Measurements from ENCODE around the gene ACTRT2. TPM values are rescaled to one million over a fixed set of nuclear protein-coding genes. Genes with fewer than 3 reads are reported as not detected.

ACTRT2 gene
- total and polyA plus RNA-seq, 2 donors (not counting 1 experiment from before 2014, with no cell fraction given), result not detected

DNA sequence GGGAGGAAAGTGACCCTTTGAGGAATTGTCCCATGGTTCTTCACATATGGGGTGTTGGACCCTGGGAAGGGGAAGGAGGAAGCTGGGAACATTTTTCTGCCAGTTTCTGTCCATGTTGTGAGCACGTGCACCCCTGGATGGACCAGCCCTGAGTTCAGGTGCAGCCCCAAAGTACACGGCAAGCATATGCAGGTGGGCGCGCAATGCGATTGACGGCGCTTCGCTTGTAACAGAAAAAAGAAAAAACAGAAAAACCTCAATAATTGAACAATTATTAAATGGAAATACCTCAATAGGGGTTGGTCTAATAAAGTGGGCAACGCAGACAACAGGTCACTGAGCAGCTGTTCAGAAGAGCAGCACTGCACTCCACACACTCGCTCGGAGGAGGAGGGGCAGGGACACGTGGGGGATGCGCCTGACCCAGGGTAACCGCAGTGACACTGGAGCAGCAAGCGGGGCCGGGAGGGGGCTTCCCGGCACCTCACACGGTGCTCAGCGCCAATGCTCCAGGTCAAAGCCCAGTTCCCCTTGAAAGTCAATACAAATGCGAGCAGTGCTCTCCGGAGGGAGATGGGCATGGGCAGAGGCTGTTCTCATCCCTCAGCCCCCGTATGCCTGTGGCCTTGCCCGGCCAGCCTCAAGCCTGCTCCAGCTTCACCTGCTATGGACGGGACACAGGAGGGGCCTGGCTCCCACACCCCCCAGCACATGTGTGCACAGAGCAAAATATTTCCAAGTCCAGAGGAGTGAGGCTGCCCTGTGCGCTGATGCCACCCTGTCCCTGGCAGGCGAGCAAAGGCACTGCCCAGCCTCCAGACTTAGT is 6.6 kb upstream of the ACTRT2 start:
- no peak overlapping the region for H3K27ac Mint-ChIP-seq
- Histone ChIP-seq H3K27me3 (replicated peaks in 1 of 4; ENCODE audit: control extremely low read depth in 1 of 4, control insufficient read depth in 3 of 4, insufficient read depth in 4 of 4, low read length in 3 of 4) (peaks cover 0 to 8% (median 4%) of the 10 kb centered on the region in 4 experiments), H3K36me3 (replicated peaks in 1 of 2; ENCODE audit: control extremely low read depth in 1 of 2, control insufficient read depth in 1 of 2, extremely low read depth in 1 of 2, insufficient read depth in 2 of 2, low read length in 1 of 2) (no peaks in the 10 kb centered on the region), H3K27ac (ENCODE audit: low read length in 2 of 2) (no peak overlapping the region), H3K4me2 (replicated peaks; ENCODE audit: low read depth, low read length, poor library complexity, severe bottlenecking) (no peak overlapping the region), H3K4me3 (ENCODE audit: control extremely low read depth in 1 of 5, extremely low read depth in 1 of 5, insufficient read depth in 1 of 5, low read depth in 2 of 5, low read length in 4 of 5) (no peak overlapping the region), H3K9me3 (ENCODE audit: control extremely low read depth in 1 of 3, control insufficient read depth in 2 of 3, insufficient read depth in 1 of 3, low read length in 2 of 3) (peaks cover 0 to 22% (median 0%) of the 10 kb centered on the region in 3 donors), H3K4me1 (ENCODE audit: control insufficient read depth in 2 of 2, insufficient read depth in 2 of 2, low read length in 2 of 2) (peaks cover 0 to 7% of the 10 kb centered on the region in 2 donors), H3K9ac (ENCODE audit: low read length) (no peak overlapping the region), H3K79me2 (ENCODE audit: control insufficient read depth, insufficient read depth, low read length) (no peaks in the 10 kb centered on the region), H2AFZ (ENCODE audit: insufficient read depth, low read depth, low read length, poor library complexity, severe bottlenecking) (no peak overlapping the region), H4K20me1 (ENCODE audit: control insufficient read depth, insufficient read depth, low read length, poor library complexity, severe bottlenecking) (no peaks in the 10 kb centered on the region)
- POLR2A ChIA-PET, result no interaction called here
- intact Hi-C loops (cut with micrococcal nuclease), result loop anchor here (5.0 kb wide), 1 partner anchor 408 kb away; no protein-coding TSS in a partner anchor
- TF ChIP-seq EZH2 (IDR thresholded peaks at IDR 0.05; ENCODE audit: borderline replicate concordance, insufficient read depth, low read depth, low read length, poor library complexity, severe bottlenecking), result no peak
- TF ChIP-seq, protein P1, sequence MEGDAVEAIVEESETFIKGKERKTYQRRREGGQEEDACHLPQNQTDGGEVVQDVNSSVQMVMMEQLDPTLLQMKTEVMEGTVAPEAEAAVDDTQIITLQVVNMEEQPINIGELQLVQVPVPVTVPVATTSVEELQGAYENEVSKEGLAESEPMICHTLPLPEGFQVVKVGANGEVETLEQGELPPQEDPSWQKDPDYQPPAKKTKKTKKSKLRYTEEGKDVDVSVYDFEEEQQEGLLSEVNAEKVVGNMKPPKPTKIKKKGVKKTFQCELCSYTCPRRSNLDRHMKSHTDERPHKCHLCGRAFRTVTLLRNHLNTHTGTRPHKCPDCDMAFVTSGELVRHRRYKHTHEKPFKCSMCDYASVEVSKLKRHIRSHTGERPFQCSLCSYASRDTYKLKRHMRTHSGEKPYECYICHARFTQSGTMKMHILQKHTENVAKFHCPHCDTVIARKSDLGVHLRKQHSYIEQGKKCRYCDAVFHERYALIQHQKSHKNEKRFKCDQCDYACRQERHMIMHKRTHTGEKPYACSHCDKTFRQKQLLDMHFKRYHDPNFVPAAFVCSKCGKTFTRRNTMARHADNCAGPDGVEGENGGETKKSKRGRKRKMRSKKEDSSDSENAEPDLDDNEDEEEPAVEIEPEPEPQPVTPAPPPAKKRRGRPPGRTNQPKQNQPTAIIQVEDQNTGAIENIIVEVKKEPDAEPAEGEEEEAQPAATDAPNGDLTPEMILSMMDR (IDR thresholded peaks at IDR 0.05), result no peak
- no peaks in the 10 kb centered on the region for H3K9me3 Mint-ChIP-seq (ENCODE audit: insufficient read depth)
- H3K4me3 Mint-ChIP-seq, result no peak overlapping the region
- H3K27me3 Mint-ChIP-seq, result peaks cover 9% of the 10 kb centered on the region
- H3K4me1 Mint-ChIP-seq, result peaks cover 5% of the 10 kb centered on the region
- 90% methylated on average over 17 of the region's 26 CpGs for WGBS (ENCODE audit: insufficient coverage)
- CTCF ChIA-PET, result no interaction called here
- DNase-seq (no peak), ATAC-seq (ENCODE audit: low read depth) (no peak)

DNA sequence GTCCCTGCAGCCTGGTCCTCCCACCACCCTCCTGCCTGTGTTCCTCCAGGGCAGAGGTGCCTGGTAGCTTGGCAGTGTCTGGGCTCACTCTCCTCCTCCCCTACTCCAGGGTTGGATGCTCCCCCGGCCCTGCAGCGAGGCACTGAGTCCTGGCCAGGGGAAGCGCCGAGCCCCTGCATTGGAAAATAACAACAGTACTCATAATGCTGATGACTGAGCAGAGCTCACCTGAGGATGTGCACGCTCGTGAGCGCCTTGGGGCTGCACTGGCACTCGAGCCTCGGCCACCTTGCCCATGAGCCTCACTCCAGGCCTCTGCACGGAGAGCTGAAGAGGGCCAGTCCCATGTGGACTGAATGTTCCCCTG is 6.0 kb upstream of the ACTRT2 start:
- no peaks in the 10 kb centered on the region for H3K9me3 Mint-ChIP-seq (ENCODE audit: insufficient read depth)
- ATAC-seq (ENCODE audit: low read depth), result no peak
- Histone ChIP-seq H4K20me1 (ENCODE audit: control insufficient read depth, insufficient read depth, low read length, poor library complexity, severe bottlenecking) (no peaks in the 10 kb centered on the region), H3K4me2 (replicated peaks; ENCODE audit: low read depth, low read length, poor library complexity, severe bottlenecking) (no peak overlapping the region), H3K27me3 (replicated peaks in 1 of 4; ENCODE audit: control extremely low read depth in 1 of 4, control insufficient read depth in 3 of 4, insufficient read depth in 4 of 4, low read length in 3 of 4) (peaks cover 0 to 5% (median 3%) of the 10 kb centered on the region in 4 experiments), H3K9me3 (ENCODE audit: control extremely low read depth in 1 of 3, control insufficient read depth in 2 of 3, insufficient read depth in 1 of 3, low read length in 2 of 3) (peaks cover 0 to 18% (median 0%) of the 10 kb centered on the region in 3 donors), H3K4me1 (ENCODE audit: control insufficient read depth in 2 of 2, insufficient read depth in 2 of 2, low read length in 2 of 2) (peaks cover 0 to 7% of the 10 kb centered on the region in 2 donors), H3K79me2 (ENCODE audit: control insufficient read depth, insufficient read depth, low read length) (no peaks in the 10 kb centered on the region), H3K36me3 (replicated peaks in 1 of 2; ENCODE audit: control extremely low read depth in 1 of 2, control insufficient read depth in 1 of 2, extremely low read depth in 1 of 2, insufficient read depth in 2 of 2, low read length in 1 of 2) (no peaks in the 10 kb centered on the region), H3K9ac (ENCODE audit: low read length) (no peak overlapping the region), H3K4me3 (ENCODE audit: control extremely low read depth in 1 of 5, extremely low read depth in 1 of 5, insufficient read depth in 1 of 5, low read depth in 2 of 5, low read length in 4 of 5) (no peak overlapping the region), H2AFZ (ENCODE audit: insufficient read depth, low read depth, low read length, poor library complexity, severe bottlenecking) (no peak overlapping the region), H3K27ac (ENCODE audit: low read length in 2 of 2) (no peak overlapping the region)
- POLR2A ChIA-PET, result no interaction called here
- no peak overlapping the region for H3K27ac Mint-ChIP-seq
- no peak overlapping the region for H3K4me3 Mint-ChIP-seq
- DNase-seq, result no peak
- intact Hi-C loops (cut with micrococcal nuclease), result no loop called here
- H3K27me3 Mint-ChIP-seq, result peaks cover 9% of the 10 kb centered on the region
- CTCF ChIA-PET, result no interaction called here
- WGBS (ENCODE audit: insufficient coverage), result 95% methylated on average over 10 of the region's 10 CpGs
- no peak for TF ChIP-seq EZH2 (IDR thresholded peaks at IDR 0.05; ENCODE audit: borderline replicate concordance, insufficient read depth, low read depth, low read length, poor library complexity, severe bottlenecking)
- TF ChIP-seq, protein P1 (IDR thresholded peaks at IDR 0.05), result no peak
- H3K4me1 Mint-ChIP-seq, result peaks cover 5% of the 10 kb centered on the region
